H1 (cell line): Measurements from ENCODE around the gene TMEM255B. TPM values are rescaled to one million over a fixed set of nuclear protein-coding genes. Genes with fewer than 3 reads are reported as not detected.

Experiments
- CTCF ChIA-PET: fragments of 300-600 bp; sonication (Branson Sonifier 250); formaldehyde crosslinking; loops from one replicate; lab custom pipeline; 2021; ENCODE audit not compliant: partially characterized antibody; lab: Charles Lee
- POLR2A ChIA-PET: fragments of 300-600 bp; sonication (Branson Sonifier 250); formaldehyde crosslinking; loops from one replicate; lab custom pipeline; 2021; ENCODE audit warnings: inconsistent platforms; ENCODE audit not compliant: partially characterized antibody; lab: Charles Lee
- DNase-seq, 2 experiments: peaks; one replicate each; pipeline versions ENCODE4 v3.0.0 to v3.0.0-alpha.2; 2010 to 2022; ENCODE audit warnings: low spot score in 2 of 2, low read depth in 1 of 2, mixed read lengths in 1 of 2
- FAIRE-seq: peaks from 2 replicates; lab custom pipeline; 2011; peaks lifted over from hg19 to GRCh38; lab: Jason Lieb, UNC
- H2AFZ ChIP-seq: 2 replicates; pipeline ENCODE4 v1.8.1; 2012; ENCODE audit warnings: low read length, inconsistent platforms
- H2AK5ac ChIP-seq: 2 replicates; pipeline ENCODE4 v1.6.1; 2013; ENCODE audit warnings: low read depth, low read length
- H2BK120ac ChIP-seq: replicated peaks from 2 replicates; pipeline ENCODE3; 2013; ENCODE audit warnings: low read depth, low read length, inconsistent platforms
- H2BK12ac ChIP-seq: 2 replicates; pipeline ENCODE4 v1.6.1; 2013; ENCODE audit warnings: low read depth, low read length
- H2BK15ac ChIP-seq: 2 replicates; pipeline ENCODE4 v1.6.1; 2013; ENCODE audit warnings: low read length
- H2BK20ac ChIP-seq: 2 replicates; pipeline ENCODE4 v1.6.1; 2013; ENCODE audit warnings: low read length
- H2BK5ac ChIP-seq: 2 replicates; pipeline ENCODE4 v1.6.1; 2013; ENCODE audit warnings: low read depth, low read length
- H3K14ac ChIP-seq: 2 replicates; pipeline ENCODE4 v1.6.1; 2013; ENCODE audit warnings: inconsistent platforms; ENCODE audit not compliant: insufficient read length
- H3K18ac ChIP-seq: 2 replicates; pipeline ENCODE4 v1.6.1; 2013; ENCODE audit warnings: low read length; ENCODE audit errors: extremely low read depth
- H3K23ac ChIP-seq: 2 replicates; pipeline ENCODE4 v1.6.1; 2013; ENCODE audit warnings: inconsistent platforms; ENCODE audit not compliant: insufficient read length
- H3K23me2 ChIP-seq: 2 replicates; pipeline ENCODE4 v1.6.1; 2013; ENCODE audit warnings: low read depth, low read length
- H3K27ac ChIP-seq: 2 replicates; pipeline ENCODE4 v1.6.1; 2011; ENCODE audit warnings: low read depth, low read length, inconsistent platforms
- H3K27me3 ChIP-seq, 4 experiments: replicated peaks in 1 of 4; 1 replicate in 1 of 4; 2 replicates in 3 of 4; pipeline versions ENCODE4 v1.6.1 to v1.8.1; 2011 to 2013; ENCODE audit warnings: low read length in 3 of 4, mild to moderate bottlenecking in 3 of 4, inconsistent platforms in 2 of 4, mixed read lengths in 2 of 4, moderate library complexity in 1 of 4; ENCODE audit not compliant: control insufficient read depth in 3 of 4, insufficient read depth in 3 of 4; ENCODE audit errors: extremely low read depth in 1 of 4
- H3K36me3 ChIP-seq, 4 experiments: 2 replicates each; pipeline versions ENCODE4 v1.6.1 to v1.8.1; 2011 to 2013; ENCODE audit warnings: mild to moderate bottlenecking in 4 of 4, low read length in 3 of 4, moderate library complexity in 2 of 4, control low read depth in 1 of 4, inconsistent platforms in 1 of 4; ENCODE audit not compliant: insufficient read depth in 4 of 4, control insufficient read depth in 2 of 4
- H3K4ac ChIP-seq: replicated peaks from 2 replicates; pipeline ENCODE3; 2013; ENCODE audit warnings: low read length, low read depth, mixed read lengths, inconsistent platforms; ENCODE audit not compliant: insufficient read length
- H3K4me1 ChIP-seq, 4 experiments: replicated peaks in 1 of 4; 1 replicate in 1 of 4; 2 replicates in 3 of 4; pipeline versions ENCODE4 v1.6.1 to v1.8.1; 2011 to 2013; ENCODE audit warnings: low read length in 3 of 4, inconsistent platforms in 2 of 4, mixed read lengths in 1 of 4; ENCODE audit not compliant: insufficient read depth in 4 of 4, control insufficient read depth in 3 of 4
- H3K4me2 ChIP-seq, 2 experiments: 2 replicates each; pipeline versions ENCODE4 v1.6.1 to v1.8.1; 2011 to 2013; ENCODE audit warnings: low read depth in 2 of 2, low read length in 2 of 2, control low read depth in 1 of 2, inconsistent platforms in 1 of 2, mild to moderate bottlenecking in 1 of 2; ENCODE audit not compliant: insufficient read depth in 1 of 2
- H3K4me3 ChIP-seq, 4 experiments: fragments of 200-600, 300-600 bp in 1 of 4; sonication (generic), shearing (Covaris generic), sonication (Bioruptor Twin) in 1 of 4; 2 replicates each; pipeline versions ENCODE4 v1.5.1 to v1.8.1; 2011 to 2016; ENCODE audit warnings: low read length in 4 of 4, low read depth in 3 of 4, control low read depth in 2 of 4, inconsistent platforms in 2 of 4, mild to moderate bottlenecking in 2 of 4, mixed read lengths in 1 of 4, moderate library complexity in 1 of 4; ENCODE audit not compliant: insufficient read depth in 2 of 4; ENCODE audit errors: extremely low read depth in 1 of 4
- H3K56ac ChIP-seq: replicated peaks from 2 replicates; pipeline ENCODE3; 2013; ENCODE audit warnings: low read depth, mild to moderate bottlenecking, mixed read lengths, low read length, inconsistent platforms; ENCODE audit not compliant: insufficient read length
- H3K79me1 ChIP-seq: 2 replicates; pipeline ENCODE4 v1.6.1; 2013; ENCODE audit warnings: low read depth, low read length, control low read depth
- H3K79me2 ChIP-seq, 2 experiments: 2 replicates each; pipeline versions ENCODE4 v1.6.1 to v1.8.1; 2012 to 2013; ENCODE audit warnings: low read length in 2 of 2, mild to moderate bottlenecking in 2 of 2, inconsistent platforms in 1 of 2; ENCODE audit not compliant: insufficient read depth in 2 of 2, control insufficient read depth in 1 of 2
- H3K9ac ChIP-seq, 4 experiments: replicated peaks in 1 of 4; 1 replicate in 1 of 4; 2 replicates in 3 of 4; pipeline versions ENCODE4 v1.6.1 to v1.8.1; 2011 to 2013; ENCODE audit warnings: low read depth in 3 of 4, low read length in 3 of 4, control low read depth in 2 of 4, mild to moderate bottlenecking in 2 of 4, moderate library complexity in 2 of 4, inconsistent platforms in 1 of 4; ENCODE audit errors: extremely low read depth in 1 of 4
- H3K9me3 ChIP-seq, 2 experiments: 2 replicates each; pipeline versions ENCODE4 v1.6.1 to v1.8.1; 2012 to 2013; ENCODE audit warnings: mild to moderate bottlenecking in 2 of 2, moderate library complexity in 2 of 2, control low read depth in 1 of 2, inconsistent platforms in 1 of 2, low read depth in 1 of 2, low read length in 1 of 2, mixed read lengths in 1 of 2; ENCODE audit not compliant: insufficient read depth in 2 of 2
- H4K20me1 ChIP-seq, 2 experiments: replicated peaks in 1 of 2; 2 replicates each; pipeline versions ENCODE3 to v1.8.1; 2011 to 2013; ENCODE audit warnings: inconsistent platforms in 2 of 2, low read length in 2 of 2, mild to moderate bottlenecking in 1 of 2; ENCODE audit not compliant: insufficient read depth in 2 of 2, control insufficient read depth in 1 of 2
- H4K5ac ChIP-seq: 2 replicates; pipeline ENCODE4 v1.6.1; 2013; ENCODE audit warnings: low read length, low read depth, mixed read lengths, inconsistent platforms; ENCODE audit not compliant: insufficient read length
- H4K8ac ChIP-seq: 2 replicates; pipeline ENCODE4 v1.8.0; 2013; ENCODE audit warnings: mild to moderate bottlenecking, moderate library complexity, low read length, inconsistent platforms; ENCODE audit not compliant: insufficient read depth; ENCODE audit errors: extremely low read depth
- H4K91ac ChIP-seq: replicated peaks from 2 replicates; pipeline ENCODE3; 2013; ENCODE audit warnings: low read length, mixed read lengths, inconsistent platforms; ENCODE audit not compliant: insufficient read length
- BACH1 ChIP-seq: IDR thresholded peaks from 2 replicates; pipeline ENCODE4 v1.6.1; 2012; ENCODE audit warnings: low read length, improper control_type of control experiment
- BCL11A ChIP-seq, 2 experiments: IDR thresholded peaks; one replicate each; pipeline ENCODE4 v1.6.1; 2011; ENCODE audit warnings: low read depth in 2 of 2, low read length in 2 of 2, mild to moderate bottlenecking in 2 of 2
- CEBPB ChIP-seq: IDR thresholded peaks from 2 replicates; pipeline ENCODE4 v1.6.1; 2012; ENCODE audit warnings: low read depth, low read length
- NANOG ChIP-seq: IDR thresholded peaks from 2 replicates; pipeline ENCODE4 v1.6.1; 2011; ENCODE audit warnings: low read length, low read depth, mild to moderate bottlenecking, inconsistent platforms; ENCODE audit not compliant: insufficient read depth, poor library complexity, severe bottlenecking
- RFX5 ChIP-seq: IDR thresholded peaks from 2 replicates; pipeline ENCODE4 v1.6.1; 2011; ENCODE audit warnings: low read depth, low read length, improper control_type of control experiment, borderline replicate concordance
- RNF2 ChIP-seq: fragments of 200-900, 300-1000 bp; sonication (generic); IDR thresholded peaks from 2 replicates; pipeline ENCODE4 v1.7.1; 2016; ENCODE audit warnings: borderline replicate concordance, low read depth, mild to moderate bottlenecking, antibody characterized with exemption, low read length; ENCODE audit not compliant: poor library complexity, severe bottlenecking; ENCODE audit errors: missing control alignments
- SIN3A ChIP-seq, 2 experiments: IDR thresholded peaks in 1 of 2; conservative IDR thresholded peaks in 1 of 2; 2 replicates each; pipeline ENCODE4 v1.6.1; 2011 to 2012; ENCODE audit warnings: low read length in 2 of 2, improper control_type of control experiment in 1 of 2, low read depth in 1 of 2, mild to moderate bottlenecking in 1 of 2
- SIRT6 ChIP-seq: IDR thresholded peaks from one replicate; pipeline ENCODE4 v1.7.1; 2012; ENCODE audit warnings: low read length, inconsistent platforms
- WGBS, 2 experiments: shearing (Covaris generic) in 1 of 2; methylation state at CpG; one replicate each; pipeline versions ENCODE4 v1.1.6 to v1.1.7; 2013 to 2015; ENCODE audit warnings: low lambda C conversion rate in 2 of 2, mixed read lengths in 2 of 2, inconsistent platforms in 1 of 2, low coverage in 1 of 2, missing lambda C conversion rate in 1 of 2; ENCODE audit not compliant: insufficient replicate concordance in 2 of 2, insufficient coverage in 1 of 2, insufficient read length in 1 of 2; ENCODE audit errors: extremely low coverage in 1 of 2, missing lambda C conversion rate in 1 of 2; 5-methylcytosine and 5-hydroxymethylcytosine counted together
- polyA plus RNA-seq, 7 experiments: library from polyadenylated mRNA; depleted of rRNA in 3 of 7; stranded (reverse) in 5 of 7; unstranded in 2 of 7; fragments of >200 nt in 5 of 7; fragments of 200-250 nt in 2 of 7; gene quantifications; 1 replicate in 5 of 7; 2 replicates in 1 of 7; 4 replicates in 1 of 7; pipeline versions ENCODE4 v1.2.1 to v1.2.3, GENCODE V29; 2011 to 2013; ENCODE audit warnings: missing spikeins in 2 of 7, mixed read lengths in 2 of 7
- total RNA-seq: library from RNA; stranded (reverse); fragmentation: NEBNext Ultra II Directional; extraction: Animal tissue kit (Norgen Biotek cat#: 25700); gene quantifications from 2 replicates; pipeline ENCODE4 v1.2.1, GENCODE V29; 2021
- TF ChIP-seq, protein P1 (sequence below): IDR thresholded peaks from 2 replicates; pipeline ENCODE4 v1.6.1; 2011; ENCODE audit warnings: low read depth, mild to moderate bottlenecking, low read length; ENCODE audit not compliant: insufficient read depth
- TF ChIP-seq, protein P2 (sequence below): IDR thresholded peaks from 2 replicates; pipeline ENCODE4 v1.6.1; 2012; ENCODE audit warnings: inconsistent platforms

TMEM255B gene
- total and polyA plus RNA-seq, 2 of the 8 experiments (the other 6 are each of a cell fraction or from before 2014, with no cell fraction given), result 3.4 to 4.4 TPM

DNA sequence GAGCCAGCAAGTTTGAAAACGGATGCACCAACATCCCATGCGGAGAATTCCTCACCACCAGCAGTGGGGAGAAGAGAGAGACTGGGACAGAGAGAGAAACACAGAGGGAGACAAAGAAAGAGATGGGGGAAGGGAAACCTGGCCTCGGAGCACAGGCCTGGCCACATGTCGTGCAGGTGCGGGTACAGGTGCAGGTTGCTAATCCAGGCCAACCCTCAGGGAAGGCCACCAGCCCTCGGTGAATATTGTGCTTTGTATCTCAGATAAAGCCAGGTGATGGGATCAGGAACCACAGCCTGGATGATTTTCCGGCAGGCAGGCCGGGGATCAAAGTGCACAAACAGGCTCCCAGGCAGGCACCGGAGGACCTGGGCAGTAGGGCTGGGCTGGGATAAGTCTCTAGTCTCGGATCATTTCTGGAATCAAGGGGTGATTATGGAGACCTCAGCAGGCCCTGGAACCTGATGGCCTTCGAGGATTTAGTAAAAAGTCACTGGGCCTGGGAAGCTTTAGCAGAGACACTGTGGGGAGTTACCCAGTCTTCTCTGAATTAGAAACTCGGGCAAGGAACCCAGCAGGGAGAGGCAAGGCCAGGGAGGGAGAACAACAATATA, 101.1 kb downstream of the TMEM255B start:
- peak overlapping the region; percentile 100; the same call in 1 of the 2 replicates for H2AK5ac ChIP-seq
- no peak overlapping the region for H3K23ac ChIP-seq
- H2BK12ac ChIP-seq, result peak overlapping the region; percentile 99
- H3K56ac ChIP-seq, result peak overlapping the region; percentile 28
- H3K36me3 ChIP-seq, result no peaks in the 10 kb centered on the region; a peak in 2 of 8 replicates
- H3K4me3 ChIP-seq, result peak overlapping the region in 1 of 4 experiments; percentile 25; a peak in 1 of 8 replicates
- ChIA-PET CTCF (no interaction called here), POLR2A (interaction anchor here (1.2 kb wide), 1 partner anchor 8 kb away, joined by 3 read pairs; no protein-coding TSS in a partner anchor)
- no peak overlapping the region for H2AFZ ChIP-seq
- H3K4me1 ChIP-seq, result peaks cover 16 to 49% (median 30%) of the 10 kb centered on the region in 4 experiments
- H2BK5ac ChIP-seq, result peak overlapping the region; percentile 97
- peaks cover 10 to 30% of the 10 kb centered on the region in 2 experiments for H3K79me2 ChIP-seq
- DNase-seq, result peak in 1 of 2 experiments; percentile 53
- peak overlapping the region; percentile 92 for H2BK120ac ChIP-seq
- H3K4me2 ChIP-seq, result peak overlapping the region; percentile 51 to 62; a peak in 3 of 4 replicates
- peaks cover 6% of the 10 kb centered on the region for H3K79me1 ChIP-seq
- H4K20me1 ChIP-seq, result peaks cover 0 to 9% of the 10 kb centered on the region in 2 experiments
- H4K91ac ChIP-seq, result peak overlapping the region; percentile 99
- peak overlapping the region; percentile 96 for H3K18ac ChIP-seq
- H4K8ac ChIP-seq, result peak overlapping the region; percentile 63
- peak overlapping the region; percentile 90 for H2BK20ac ChIP-seq
- H3K27me3 ChIP-seq, result peaks cover 0 to 20% (median 14%) of the 10 kb centered on the region in 4 experiments; a peak in 6 of 7 replicates
- peak; percentile 62 for FAIRE-seq
- peak overlapping the region; percentile 92 for H3K4ac ChIP-seq
- H3K9ac ChIP-seq, result peak overlapping the region in 1 of 4 experiments; percentile 50; a peak in 3 of 7 replicates
- peak overlapping the region; percentile 53 for H4K5ac ChIP-seq
- 0 out of 4 replicates have a peak, but pooled peaks cover 0 to 2% of the 10 kb centered on the region in 2 experiments for H3K9me3 ChIP-seq
- peaks cover 3% of the 10 kb centered on the region for H3K23me2 ChIP-seq
- no peak overlapping the region for H3K14ac ChIP-seq
- H3K27ac ChIP-seq, result peak overlapping the region; percentile 94
- H2BK15ac ChIP-seq, result no peak overlapping the region
- 53% methylated on average over 12 of the region's 12 CpGs; no CpG with 5 or more reads in 1 of the 2 experiments for WGBS, 2 experiments
- no peak for TF ChIP-seq RFX5
- TF ChIP-seq, protein P1, sequence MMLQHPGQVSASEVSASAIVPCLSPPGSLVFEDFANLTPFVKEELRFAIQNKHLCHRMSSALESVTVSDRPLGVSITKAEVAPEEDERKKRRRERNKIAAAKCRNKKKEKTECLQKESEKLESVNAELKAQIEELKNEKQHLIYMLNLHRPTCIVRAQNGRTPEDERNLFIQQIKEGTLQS, result no peak
- no peak for TF ChIP-seq BCL11A (IDR thresholded peaks at IDR 0.05; ENCODE audit: low read depth in 2 of 2, low read length in 2 of 2)
- 0 out of 2 replicates have a peak, but pooled peaks have one; percentile 0 for TF ChIP-seq BACH1
- TF ChIP-seq NANOG, result no peak
- TF ChIP-seq RNF2, result no peak
- TF ChIP-seq SIN3A (conservative IDR thresholded peaks at IDR 0.05 in 1 of 2, IDR thresholded peaks at IDR 0.05 in 1 of 2; ENCODE audit: low read depth in 1 of 2, low read length in 2 of 2), result no peak
- no peak for TF ChIP-seq SIRT6
- TF ChIP-seq CEBPB, result no peak
- TF ChIP-seq, protein P2, sequence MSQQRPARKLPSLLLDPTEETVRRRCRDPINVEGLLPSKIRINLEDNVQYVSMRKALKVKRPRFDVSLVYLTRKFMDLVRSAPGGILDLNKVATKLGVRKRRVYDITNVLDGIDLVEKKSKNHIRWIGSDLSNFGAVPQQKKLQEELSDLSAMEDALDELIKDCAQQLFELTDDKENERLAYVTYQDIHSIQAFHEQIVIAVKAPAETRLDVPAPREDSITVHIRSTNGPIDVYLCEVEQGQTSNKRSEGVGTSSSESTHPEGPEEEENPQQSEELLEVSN, result peak; percentile 86
